NT2/D1 (cell line): Measurements from ENCODE around the gene BMPR1B.

Source experiments
- YY1 ChIP-seq: IDR thresholded peaks from 2 replicates; pipeline ENCODE4 v1.6.1; 2011; ENCODE audit not compliant: insufficient read length, insufficient read depth
- ZNF274 ChIP-seq: IDR thresholded peaks from 2 replicates; pipeline ENCODE4 v1.6.1; 2011; ENCODE audit warnings: mild to moderate bottlenecking, low read depth, low read length

DNA sequence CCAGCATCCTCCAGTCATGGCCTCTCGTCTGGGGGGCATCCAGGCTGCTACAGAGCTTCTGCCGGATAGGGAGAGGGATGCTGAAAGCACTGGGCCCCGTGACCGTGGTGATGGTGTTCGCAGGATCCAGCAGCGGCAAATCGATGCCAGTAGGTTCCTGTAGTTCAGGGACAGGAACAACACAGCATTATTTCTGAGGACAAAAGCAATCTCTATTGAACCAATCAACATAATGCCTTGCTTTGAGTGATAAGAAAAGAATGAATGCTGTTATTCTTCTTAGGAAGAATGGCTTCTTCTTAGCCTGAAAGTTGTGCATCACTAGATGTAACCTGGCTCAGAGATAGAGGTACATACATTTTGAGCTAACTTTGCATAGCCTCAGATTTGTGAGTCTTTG lies 412.4 kb downstream of the BMPR1B start:
- TF ChIP-seq YY1 (no peak), ZNF274 (no peak)
